ENCODE data around the gene PVALB. TPM values are rescaled to one million over a fixed set of nuclear protein-coding genes. Genes with fewer than 3 reads are reported as not detected.

Gene PVALB
- total and polyA plus RNA-seq, 10 of the 15 experiments (the other 5 are each of a cell fraction or from before 2014, with no cell fraction given): not detected

DNA sequence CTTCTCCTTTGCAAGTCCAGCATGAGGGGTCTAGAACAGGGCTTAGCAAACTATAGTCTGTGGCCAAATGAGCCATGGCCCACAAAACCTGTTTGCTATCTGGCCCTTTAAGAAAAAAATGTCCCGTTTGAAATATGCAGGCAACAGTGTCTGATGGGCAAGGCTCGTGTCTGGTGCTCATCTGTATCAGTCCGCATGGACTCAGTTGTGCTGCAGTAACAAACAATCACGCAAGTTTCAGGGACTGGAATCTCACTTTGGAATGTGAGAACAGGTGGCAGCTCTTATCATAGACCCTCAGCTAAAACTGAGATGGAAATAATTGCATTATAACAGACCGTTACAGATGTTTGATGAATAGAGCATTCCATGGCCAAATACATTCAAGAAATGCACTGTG, 19.1 kb upstream of the PVALB start:
- in situ Hi-C loops (cut with MboI) (no loop called here), intact Hi-C loops (cut with micrococcal nuclease; ENCODE audit: unreplicated experiment) (no loop called here)
- no peak overlapping the region for H3K4me2 ChIP-seq (ENCODE audit: control insufficient read depth, insufficient read depth)
- no peak overlapping the region for H3K27ac ChIP-seq (ENCODE audit: control insufficient read depth, insufficient read depth)
- H3K4me1 ChIP-seq (ENCODE audit: control insufficient read depth, insufficient read depth, low read length): peaks cover 2% of the 10 kb centered on the region; the same call in 1 of the 2 replicates
- POLR2A ChIA-PET: interaction anchor here (0.6 kb wide), 1 partner anchor 184 kb away, joined by 3 read pairs; the partner anchor contains the start of genes MPST and TST
- SMC1A ChIA-PET (ENCODE audit: uncharacterized antibody, unreplicated experiment): interaction anchor here (0.6 kb wide), 1 partner anchor 145 kb away, joined by 3 read pairs; no protein-coding TSS in a partner anchor
- no peaks in the 10 kb centered on the region for H3K79me2 ChIP-seq (ENCODE audit: control insufficient read depth, insufficient read depth, low read length)
- no peak for FAIRE-seq
- no TSS peak for BruUV-seq (replicated peaks)
- RAD21 ChIA-PET (ENCODE audit: unreplicated experiment): no interaction called here
- H3K9me3 ChIP-seq (replicated peaks; ENCODE audit: control insufficient read depth, insufficient read depth, low read length): peaks cover 7% of the 10 kb centered on the region; the same call in 2 of the 3 replicates
- no peaks in the 10 kb centered on the region for H4K20me1 ChIP-seq (ENCODE audit: control insufficient read depth, insufficient read depth)
- no peak for ATAC-seq
- H3K27me3 ChIP-seq (replicated peaks in 1 of 2; ENCODE audit: control insufficient read depth in 2 of 2, insufficient read depth in 2 of 2, low read length in 1 of 2): no peaks in the 10 kb centered on the region
- no peak for DNase-seq (ENCODE audit: low read depth, low spot score)
- no peak overlapping the region for H3K9ac ChIP-seq (ENCODE audit: control insufficient read depth, insufficient read depth, low read length)
- H3K4me3 ChIP-seq: no peak overlapping the region
- CTCF ChIA-PET: interaction anchor here (1.0 kb wide), 1 partner anchor 20 kb away, joined by 3 read pairs; no protein-coding TSS in a partner anchor
- H3K36me3 ChIP-seq (ENCODE audit: control insufficient read depth in 2 of 2, insufficient read depth in 2 of 2, low read length in 1 of 2): no peaks in the 10 kb centered on the region
- H2AFZ ChIP-seq (ENCODE audit: control insufficient read depth, low read depth, low read length): no peak overlapping the region
- 40% methylated on average over 5 of the region's 5 CpGs for WGBS (ENCODE audit: insufficient coverage, insufficient replicate concordance, low lambda C conversion rate, missing lambda C conversion rate)
- TF ChIP-seq, protein P1, sequence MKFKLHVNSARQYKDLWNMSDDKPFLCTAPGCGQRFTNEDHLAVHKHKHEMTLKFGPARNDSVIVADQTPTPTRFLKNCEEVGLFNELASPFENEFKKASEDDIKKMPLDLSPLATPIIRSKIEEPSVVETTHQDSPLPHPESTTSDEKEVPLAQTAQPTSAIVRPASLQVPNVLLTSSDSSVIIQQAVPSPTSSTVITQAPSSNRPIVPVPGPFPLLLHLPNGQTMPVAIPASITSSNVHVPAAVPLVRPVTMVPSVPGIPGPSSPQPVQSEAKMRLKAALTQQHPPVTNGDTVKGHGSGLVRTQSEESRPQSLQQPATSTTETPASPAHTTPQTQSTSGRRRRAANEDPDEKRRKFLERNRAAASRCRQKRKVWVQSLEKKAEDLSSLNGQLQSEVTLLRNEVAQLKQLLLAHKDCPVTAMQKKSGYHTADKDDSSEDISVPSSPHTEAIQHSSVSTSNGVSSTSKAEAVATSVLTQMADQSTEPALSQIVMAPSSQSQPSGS (IDR thresholded peaks at IDR 0.05; ENCODE audit: low read length): no peak
- TF ChIP-seq, protein P2, sequence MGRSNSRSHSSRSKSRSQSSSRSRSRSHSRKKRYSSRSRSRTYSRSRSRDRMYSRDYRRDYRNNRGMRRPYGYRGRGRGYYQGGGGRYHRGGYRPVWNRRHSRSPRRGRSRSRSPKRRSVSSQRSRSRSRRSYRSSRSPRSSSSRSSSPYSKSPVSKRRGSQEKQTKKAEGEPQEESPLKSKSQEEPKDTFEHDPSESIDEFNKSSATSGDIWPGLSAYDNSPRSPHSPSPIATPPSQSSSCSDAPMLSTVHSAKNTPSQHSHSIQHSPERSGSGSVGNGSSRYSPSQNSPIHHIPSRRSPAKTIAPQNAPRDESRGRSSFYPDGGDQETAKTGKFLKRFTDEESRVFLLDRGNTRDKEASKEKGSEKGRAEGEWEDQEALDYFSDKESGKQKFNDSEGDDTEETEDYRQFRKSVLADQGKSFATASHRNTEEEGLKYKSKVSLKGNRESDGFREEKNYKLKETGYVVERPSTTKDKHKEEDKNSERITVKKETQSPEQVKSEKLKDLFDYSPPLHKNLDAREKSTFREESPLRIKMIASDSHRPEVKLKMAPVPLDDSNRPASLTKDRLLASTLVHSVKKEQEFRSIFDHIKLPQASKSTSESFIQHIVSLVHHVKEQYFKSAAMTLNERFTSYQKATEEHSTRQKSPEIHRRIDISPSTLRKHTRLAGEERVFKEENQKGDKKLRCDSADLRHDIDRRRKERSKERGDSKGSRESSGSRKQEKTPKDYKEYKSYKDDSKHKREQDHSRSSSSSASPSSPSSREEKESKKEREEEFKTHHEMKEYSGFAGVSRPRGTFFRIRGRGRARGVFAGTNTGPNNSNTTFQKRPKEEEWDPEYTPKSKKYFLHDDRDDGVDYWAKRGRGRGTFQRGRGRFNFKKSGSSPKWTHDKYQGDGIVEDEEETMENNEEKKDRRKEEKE (IDR thresholded peaks at IDR 0.05): no peak
- TF ChIP-seq SMC3 (IDR thresholded peaks at IDR 0.05; ENCODE audit: borderline replicate concordance, low read length): no peak

Data from GM12878 (cell line).